ENCODE results near the gene PLIN3. TPM values are rescaled to one million over a fixed set of nuclear protein-coding genes. Genes with fewer than 3 reads are reported as not detected.
A peak's percentile ranks its signal among the peaks of the same experiment; 100 is the strongest.
"Not testable (repeated sequence)": the region's sequence is repeated elsewhere in the genome, so short reads cannot be mapped to it uniquely, and the experiment has no call there.

The PLIN3 gene
- total and polyA plus RNA-seq, 2 experiments from 2014 or later, result 97.8 to 118 TPM

- no peak for DNase-seq (ENCODE audit: low spot score)
- Histone ChIP-seq H3K27ac (peak overlapping the region; percentile 86), H4K20me1 (ENCODE audit: insufficient read depth, poor library complexity, severe bottlenecking) (no peaks in the 10 kb centered on the region), H3K9me2 (replicated peaks; ENCODE audit: insufficient read depth) (no peaks in the 10 kb centered on the region), H3K9me3 (ENCODE audit: low read depth) (no peaks in the 10 kb centered on the region), H3K36me3 (replicated peaks; ENCODE audit: insufficient read depth, low read depth) (no peaks in the 10 kb centered on the region), H3K27me3 (no peaks in the 10 kb centered on the region), H3K4me2 (peak overlapping the region; percentile 75), H3K4me1 (ENCODE audit: insufficient read depth) (peaks cover 12% of the 10 kb centered on the region), H3K79me2 (peaks cover 52% of the 10 kb centered on the region), H3K4me3 (peak overlapping the region; percentile 9), H2AFZ (no peak overlapping the region)
- 92% methylated on average over 6 of the region's 6 CpGs for WGBS (ENCODE audit: low lambda C conversion rate, missing lambda C conversion rate)
- TF ChIP-seq EZH2 (IDR thresholded peaks at IDR 0.05; ENCODE audit: borderline replicate concordance) (no peak), EZH2phosphoT487 (IDR thresholded peaks at IDR 0.05; ENCODE audit: low read depth, severe bottlenecking, unreplicated experiment) (no peak), CTCF (IDR thresholded peaks at IDR 0.05; ENCODE audit: poor library complexity) (no peak)
Observed at GRCh38 chr19:4830332-4830731, 37.1 kb downstream of the PLIN3 start.

GRCh38 chr19:4829001-4829712 lies 38.3 kb downstream of the PLIN3 start:
- peak; percentile 69 for DNase-seq (ENCODE audit: low spot score)
- WGBS (ENCODE audit: low lambda C conversion rate, missing lambda C conversion rate), result 73% methylated on average over 13 of the region's 16 CpGs
- Histone ChIP-seq H3K27me3 (no peaks in the 10 kb centered on the region), H3K9me2 (replicated peaks; ENCODE audit: insufficient read depth) (no peaks in the 10 kb centered on the region), H3K36me3 (replicated peaks; ENCODE audit: insufficient read depth, low read depth) (no peaks in the 10 kb centered on the region), H4K20me1 (ENCODE audit: insufficient read depth, poor library complexity, severe bottlenecking) (no peaks in the 10 kb centered on the region), H3K9me3 (ENCODE audit: low read depth) (no peaks in the 10 kb centered on the region), H3K79me2 (peaks cover 59% of the 10 kb centered on the region), H3K27ac (peak overlapping the region; percentile 78), H3K4me3 (no peak overlapping the region), H2AFZ (no peak overlapping the region), H3K4me1 (ENCODE audit: insufficient read depth) (peaks cover 12% of the 10 kb centered on the region), H3K4me2 (peak overlapping the region; percentile 75)
- TF ChIP-seq CTCF (IDR thresholded peaks at IDR 0.05; ENCODE audit: poor library complexity) (peak; percentile 21), EZH2 (IDR thresholded peaks at IDR 0.05; ENCODE audit: borderline replicate concordance) (no peak)

- no peak overlapping the region for H3K4me2 ChIP-seq
- no peak overlapping the region for H3K4me3 ChIP-seq
- H3K79me2 ChIP-seq, result peaks cover 40% of the 10 kb centered on the region
- H3K9me3 ChIP-seq (ENCODE audit: low read depth), result no peaks in the 10 kb centered on the region
- 92% methylated on average over 6 of the region's 6 CpGs for WGBS (ENCODE audit: low lambda C conversion rate, missing lambda C conversion rate)
- no peak overlapping the region for H3K27ac ChIP-seq
- no peak for DNase-seq (ENCODE audit: low spot score)
- H2AFZ ChIP-seq, result no peak overlapping the region
- no peaks in the 10 kb centered on the region for H3K27me3 ChIP-seq
- H3K9me2 ChIP-seq (replicated peaks; ENCODE audit: insufficient read depth), result no peaks in the 10 kb centered on the region
- TF ChIP-seq EZH2 (IDR thresholded peaks at IDR 0.05; ENCODE audit: borderline replicate concordance) (no peak), CTCF (IDR thresholded peaks at IDR 0.05; ENCODE audit: poor library complexity) (no peak), EZH2phosphoT487 (IDR thresholded peaks at IDR 0.05; ENCODE audit: low read depth, severe bottlenecking, unreplicated experiment) (no peak)
- no peaks in the 10 kb centered on the region for H3K36me3 ChIP-seq (replicated peaks; ENCODE audit: insufficient read depth, low read depth)
- H3K4me1 ChIP-seq (ENCODE audit: insufficient read depth), result no peaks in the 10 kb centered on the region
- H4K20me1 ChIP-seq (ENCODE audit: insufficient read depth, poor library complexity, severe bottlenecking), result no peaks in the 10 kb centered on the region
Observed at GRCh38 chr19:4823577-4823976, 43.9 kb downstream of the PLIN3 start.

GRCh38 chr19:4822354-4822753 lies 45.1 kb downstream of the PLIN3 start:
- H2AFZ ChIP-seq; H3K9me2 ChIP-seq (replicated peaks; ENCODE audit: insufficient read depth); H3K27ac ChIP-seq; H3K36me3 ChIP-seq (replicated peaks; ENCODE audit: insufficient read depth, low read depth); H3K4me2 ChIP-seq; H3K9me3 ChIP-seq (ENCODE audit: low read depth); H4K20me1 ChIP-seq (ENCODE audit: insufficient read depth, poor library complexity, severe bottlenecking); DNase-seq (ENCODE audit: low spot score); H3K27me3 ChIP-seq; H3K4me1 ChIP-seq (ENCODE audit: insufficient read depth); H3K4me3 ChIP-seq: not testable (repeated sequence)
- H3K79me2 ChIP-seq, result peaks cover 30% of the 10 kb centered on the region
- 99% methylated on average over 7 of the region's 7 CpGs for WGBS (ENCODE audit: low lambda C conversion rate, missing lambda C conversion rate)

Data from hepatocyte (in vitro differentiated cells).